ENCODE data around the gene GAB1. TPM values are rescaled to one million over a fixed set of nuclear protein-coding genes. Genes with fewer than 3 reads are reported as not detected.

Gene GAB1
- polyA plus RNA-seq, 4 donors: 38.0 to 53.9 (median 46.5) TPM

- DNase-seq (ENCODE audit: low read depth in 4 of 4, low spot score in 3 of 4): no peak
These were observed 20.6 kb downstream of the GAB1 start for GRCh38 chr4:143357161-143357845.

- no peak for DNase-seq (ENCODE audit: low read depth in 4 of 4, low spot score in 3 of 4)
These were observed 21.7 kb downstream of the GAB1 start for GRCh38 chr4:143358419-143358818.

GRCh38 chr4:143358923-143359643, 22.4 kb downstream of the GAB1 start:
- peak in 3 of 4 donors; percentile 35 to 54 (median 53) for DNase-seq (ENCODE audit: low read depth in 4 of 4, low spot score in 3 of 4)

GRCh38 chr4:143359644-143360193, 23.0 kb downstream of the GAB1 start:
- DNase-seq (ENCODE audit: low read depth in 4 of 4, low spot score in 3 of 4): no peak

- DNase-seq (ENCODE audit: low read depth in 4 of 4, low spot score in 3 of 4): no peak
These were observed 24.4 kb downstream of the GAB1 start for GRCh38 chr4:143360838-143361625.

- DNase-seq (ENCODE audit: low read depth in 4 of 4, low spot score in 3 of 4): no peak
These were observed 25.8 kb downstream of the GAB1 start for GRCh38 chr4:143362349-143363046.

GRCh38 chr4:143363332-143363731, 26.7 kb downstream of the GAB1 start:
- DNase-seq (ENCODE audit: low read depth in 4 of 4, low spot score in 3 of 4): no peak

GRCh38 chr4:143364063-143364462, 27.4 kb downstream of the GAB1 start:
- DNase-seq (ENCODE audit: low read depth in 4 of 4, low spot score in 3 of 4): no peak

- no peak for DNase-seq (ENCODE audit: low read depth in 4 of 4, low spot score in 3 of 4)
These were observed 31.2 kb downstream of the GAB1 start for GRCh38 chr4:143367863-143368262.

GRCh38 chr4:143369552-143369951, 32.9 kb downstream of the GAB1 start:
- no peak for DNase-seq (ENCODE audit: low read depth in 4 of 4, low spot score in 3 of 4)

GRCh38 chr4:143372093-143372915, 35.6 kb downstream of the GAB1 start:
- DNase-seq (ENCODE audit: low read depth in 4 of 4, low spot score in 3 of 4): no peak

GRCh38 chr4:143374255-143374654, 37.6 kb downstream of the GAB1 start:
- no peak for DNase-seq (ENCODE audit: low read depth in 4 of 4, low spot score in 3 of 4)

GRCh38 chr4:143374771-143375170, 38.1 kb downstream of the GAB1 start:
- DNase-seq (ENCODE audit: low read depth in 4 of 4, low spot score in 3 of 4): no peak

GRCh38 chr4:143375326-143376073, 38.8 kb downstream of the GAB1 start:
- DNase-seq (ENCODE audit: low read depth in 4 of 4, low spot score in 3 of 4): no peak

- DNase-seq (ENCODE audit: low read depth in 4 of 4, low spot score in 3 of 4): no peak
These were observed 41.0 kb downstream of the GAB1 start for GRCh38 chr4:143377611-143378099.

GRCh38 chr4:143380629-143381028, 44.0 kb downstream of the GAB1 start:
- DNase-seq (ENCODE audit: low read depth in 4 of 4, low spot score in 3 of 4): no peak

GRCh38 chr4:143381189-143382118, 44.8 kb downstream of the GAB1 start:
- DNase-seq (ENCODE audit: low read depth in 4 of 4, low spot score in 3 of 4): peak in 2 of 4 donors; percentile 60 to 82

- DNase-seq (ENCODE audit: low read depth in 4 of 4, low spot score in 3 of 4): no peak
These were observed 45.9 kb downstream of the GAB1 start for GRCh38 chr4:143382596-143382995.
